GM10266 (cell line): ENCODE results near the gene ZNF331.

ENCODE experiments used
- DNase-seq: peaks from one replicate; pipeline ENCODE4 v3.0.0; 2012; ENCODE audit errors: extremely low spot score
- CTCF ChIP-seq: IDR thresholded peaks from 2 replicates; pipeline ENCODE4 v1.5.1; 2012; ENCODE audit warnings: mild to moderate bottlenecking, low read depth; ENCODE audit not compliant: control insufficient read depth, insufficient read depth; ENCODE audit errors: missing control alignments

ZNF331 gene

GRCh38 chr19:53530622-53531021, 7.3 kb upstream of the ZNF331 start:
- DNase-seq, result no peak
- no peak for TF ChIP-seq CTCF

- no peak for DNase-seq
- no peak for TF ChIP-seq CTCF
Measured at GRCh38 chr19:53531457-53531856, 6.5 kb upstream of the ZNF331 start.

- no peak for DNase-seq
- no peak for TF ChIP-seq CTCF
Measured at GRCh38 chr19:53532362-53532761, 5.6 kb upstream of the ZNF331 start.

- TF ChIP-seq CTCF, result no peak
- DNase-seq, result no peak
Measured at GRCh38 chr19:53536225-53536548, 1.8 kb upstream of the ZNF331 start.

- no peak for TF ChIP-seq CTCF
- DNase-seq, result no peak
Measured at GRCh38 chr19:53537121-53537520, 824 bp upstream of the ZNF331 start.

GRCh38 chr19:53538378-53539109, 599 bp downstream of the ZNF331 start:
- no peak for TF ChIP-seq CTCF

GRCh38 chr19:53540091-53540490, 2.1 kb downstream of the ZNF331 start:
- TF ChIP-seq CTCF, result no peak
- no peak for DNase-seq

More at GRCh38 chr19:53538378-53539109, 599 bp downstream of the ZNF331 start:
- DNase-seq, result no peak
